NCI-H526 (cell line): Measurements from ENCODE around the gene C10orf62.
"Not testable (repeated sequence)": the region's sequence is repeated elsewhere in the genome, so short reads cannot be mapped to it uniquely, and the experiment has no call there.

ENCODE experiments used
- DNase-seq, 2 experiments: peaks; one replicate each; lab custom pipeline; 2025; lab: John Stamatoyannopoulos, UW

C10orf62 gene

GRCh38 chr10:97589479-97589878 lies at the start of gene C10orf62:
C10orf62 (plus strand) TSS chr10:97589721; CDS start chr10:97589898, 177 bp downstream.
- DNase-seq: no peak

- no peak for DNase-seq
Measured at GRCh38 chr10:97540669-97541500, 48.6 kb upstream of the C10orf62 start.

- no peak for DNase-seq
Measured at GRCh38 chr10:97542169-97543024, 47.1 kb upstream of the C10orf62 start.

GRCh38 chr10:97543025-97543546 lies 46.4 kb upstream of the C10orf62 start:
- DNase-seq: no peak

GRCh38 chr10:97546456-97547270 lies 42.9 kb upstream of the C10orf62 start:
- DNase-seq: no peak

GRCh38 chr10:97547271-97547600 lies 42.3 kb upstream of the C10orf62 start:
- no peak for DNase-seq

- DNase-seq: no peak
Measured at GRCh38 chr10:97547962-97548361, 41.6 kb upstream of the C10orf62 start.

GRCh38 chr10:97548828-97549455 lies 40.6 kb upstream of the C10orf62 start:
- no peak for DNase-seq

GRCh38 chr10:97549587-97550322 lies 39.8 kb upstream of the C10orf62 start:
- DNase-seq: peak; percentile 65 to 72

- DNase-seq: peak in 1 of 2 experiments; percentile 35
Measured at GRCh38 chr10:97550336-97551149, 39.0 kb upstream of the C10orf62 start.

GRCh38 chr10:97551271-97551670 lies 38.2 kb upstream of the C10orf62 start:
- no peak for DNase-seq

GRCh38 chr10:97553575-97554031 lies 35.9 kb upstream of the C10orf62 start:
- DNase-seq: peak; percentile 32 to 66

GRCh38 chr10:97554336-97554735 lies 35.2 kb upstream of the C10orf62 start:
- not testable (repeated sequence) for DNase-seq

- DNase-seq: not testable (repeated sequence)
Measured at GRCh38 chr10:97555541-97555940, 34.0 kb upstream of the C10orf62 start.

GRCh38 chr10:97560731-97561381 lies 28.7 kb upstream of the C10orf62 start:
- DNase-seq: not testable (repeated sequence)

- not testable (repeated sequence) for DNase-seq
Measured at GRCh38 chr10:97561386-97562077, 28.0 kb upstream of the C10orf62 start.

- DNase-seq: not testable (repeated sequence)
Measured at GRCh38 chr10:97562329-97562728, 27.2 kb upstream of the C10orf62 start.

- no peak for DNase-seq
Measured at GRCh38 chr10:97563337-97563736, 26.2 kb upstream of the C10orf62 start.
